ENCODE results near the gene ANKRD28.

DNA sequence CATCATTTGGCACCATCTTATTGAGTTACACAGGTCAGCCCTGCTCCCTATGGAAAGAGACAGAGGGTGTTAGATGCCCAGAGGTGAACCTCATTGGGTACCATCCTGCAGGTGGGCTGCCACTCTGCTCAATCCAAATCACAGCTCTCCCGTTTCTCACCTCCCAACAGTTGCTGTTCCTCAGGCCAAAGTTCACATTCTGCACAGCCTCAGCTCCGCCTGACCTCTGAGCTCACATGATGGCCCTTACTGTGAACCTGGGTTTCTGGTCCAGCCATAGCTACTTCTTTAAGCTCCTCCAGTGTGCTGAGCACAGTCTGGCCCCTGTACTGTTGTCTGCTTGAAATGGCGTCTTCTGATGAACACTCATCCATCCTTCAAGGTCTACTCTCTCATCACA is 148.4 kb downstream of the ANKRD28 start:
- TF ChIP-seq, protein P1, sequence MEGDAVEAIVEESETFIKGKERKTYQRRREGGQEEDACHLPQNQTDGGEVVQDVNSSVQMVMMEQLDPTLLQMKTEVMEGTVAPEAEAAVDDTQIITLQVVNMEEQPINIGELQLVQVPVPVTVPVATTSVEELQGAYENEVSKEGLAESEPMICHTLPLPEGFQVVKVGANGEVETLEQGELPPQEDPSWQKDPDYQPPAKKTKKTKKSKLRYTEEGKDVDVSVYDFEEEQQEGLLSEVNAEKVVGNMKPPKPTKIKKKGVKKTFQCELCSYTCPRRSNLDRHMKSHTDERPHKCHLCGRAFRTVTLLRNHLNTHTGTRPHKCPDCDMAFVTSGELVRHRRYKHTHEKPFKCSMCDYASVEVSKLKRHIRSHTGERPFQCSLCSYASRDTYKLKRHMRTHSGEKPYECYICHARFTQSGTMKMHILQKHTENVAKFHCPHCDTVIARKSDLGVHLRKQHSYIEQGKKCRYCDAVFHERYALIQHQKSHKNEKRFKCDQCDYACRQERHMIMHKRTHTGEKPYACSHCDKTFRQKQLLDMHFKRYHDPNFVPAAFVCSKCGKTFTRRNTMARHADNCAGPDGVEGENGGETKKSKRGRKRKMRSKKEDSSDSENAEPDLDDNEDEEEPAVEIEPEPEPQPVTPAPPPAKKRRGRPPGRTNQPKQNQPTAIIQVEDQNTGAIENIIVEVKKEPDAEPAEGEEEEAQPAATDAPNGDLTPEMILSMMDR (IDR thresholded peaks at IDR 0.05): no peak
- TF ChIP-seq POLR2A (IDR thresholded peaks at IDR 0.05): no peak

Data from uterus (tissue), 2 donors.